ENCODE results near the gene SCNN1B.

SCNN1B gene

GRCh38 chr16:23323224-23324030, 21.3 kb downstream of the SCNN1B start:
- DNase-seq: no peak

- DNase-seq: no peak
Observed at GRCh38 chr16:23324727-23325126, 22.6 kb downstream of the SCNN1B start.

GRCh38 chr16:23327836-23328235, 25.7 kb downstream of the SCNN1B start:
- DNase-seq: no peak

- no peak for DNase-seq
Observed at GRCh38 chr16:23330161-23330560, 28.1 kb downstream of the SCNN1B start.

GRCh38 chr16:23330583-23331249, 28.6 kb downstream of the SCNN1B start:
- DNase-seq: no peak

- DNase-seq: no peak
Observed at GRCh38 chr16:23333034-23333579, 31.0 kb downstream of the SCNN1B start.

GRCh38 chr16:23333831-23334456, 31.8 kb downstream of the SCNN1B start:
- DNase-seq: no peak

- no peak for DNase-seq
Observed at GRCh38 chr16:23334457-23334853, 32.4 kb downstream of the SCNN1B start.

GRCh38 chr16:23334950-23335349, 32.8 kb downstream of the SCNN1B start:
- DNase-seq: no peak

GRCh38 chr16:23337836-23338550, 35.9 kb downstream of the SCNN1B start:
- DNase-seq: no peak

- no peak for DNase-seq
Observed at GRCh38 chr16:23339787-23340186, 37.7 kb downstream of the SCNN1B start.

- DNase-seq: no peak
Observed at GRCh38 chr16:23342083-23342640, 40.1 kb downstream of the SCNN1B start.

- no peak for DNase-seq
Observed at GRCh38 chr16:23343643-23344612, 41.8 kb downstream of the SCNN1B start.

GRCh38 chr16:23345237-23345636, 43.1 kb downstream of the SCNN1B start:
- no peak for DNase-seq

- DNase-seq: no peak
Observed at GRCh38 chr16:23348579-23349469, 46.7 kb downstream of the SCNN1B start.

GRCh38 chr16:23351360-23351759, 49.3 kb downstream of the SCNN1B start:
- no peak for DNase-seq

- no peak for DNase-seq
Observed at GRCh38 chr16:23353440-23353839, 51.3 kb downstream of the SCNN1B start.

- DNase-seq: no peak
Observed at GRCh38 chr16:23354246-23354645, 52.1 kb downstream of the SCNN1B start.

- DNase-seq: no peak
Observed at GRCh38 chr16:23355106-23355670, 53.1 kb downstream of the SCNN1B start.

GRCh38 chr16:23356941-23357340, 54.8 kb downstream of the SCNN1B start:
- no peak for DNase-seq

All from activated CD4-positive, alpha-beta T cell treated with anti-CD3 and anti-CD28 coated beads for 1 hour (primary cell).